SK-N-MC (cell line): ENCODE data around the gene NALCN.
"Not testable (repeated sequence)": the region's sequence is repeated elsewhere in the genome, so short reads cannot be mapped to it uniquely, and the experiment has no call there.

ENCODE experiments used
- EZH2 ChIP-seq: fragments of 200-600 bp; sonication (generic); IDR thresholded peaks from one replicate; pipeline ENCODE4 v1.6.1; 2017; ENCODE audit warnings: antibody characterized with exemption
- POLR2AphosphoS5 ChIP-seq: IDR thresholded peaks from 2 replicates; pipeline ENCODE4 v1.6.1; 2012; ENCODE audit warnings: mild to moderate bottlenecking, low read depth, low read length, borderline replicate concordance

GRCh38 chr13:101313479-101313878, 102.8 kb downstream of the NALCN start:
- not testable (repeated sequence) for TF ChIP-seq POLR2AphosphoS5, EZH2
